ENCODE data around the gene RFX2. TPM values are rescaled to one million over a fixed set of nuclear protein-coding genes. Genes with fewer than 3 reads are reported as not detected.
A peak's percentile ranks its signal among the peaks of the same experiment; 100 is the strongest.
"Not testable (repeated sequence)": the region's sequence is repeated elsewhere in the genome, so short reads cannot be mapped to it uniquely, and the experiment has no call there.

Gene RFX2
- total RNA-seq, 1 donor from 2014 or later, result 3.2 TPM

- Histone ChIP-seq H3K27ac (ENCODE audit: low read depth, low read length) (no peak overlapping the region), H3K79me2 (ENCODE audit: insufficient read depth, low read length) (no peaks in the 10 kb centered on the region), H3K9ac (ENCODE audit: low read length) (no peak overlapping the region), H2AFZ (ENCODE audit: low read depth, low read length) (no peak overlapping the region), H4K20me1 (ENCODE audit: insufficient read depth, low read length) (no peaks in the 10 kb centered on the region), H3K9me3 (ENCODE audit: insufficient read depth, low read depth, low read length) (no peaks in the 10 kb centered on the region), H3K4me3 (ENCODE audit: insufficient read depth, low read depth, low read length) (no peak overlapping the region), H3K36me3 (ENCODE audit: insufficient read depth, low read length) (no peaks in the 10 kb centered on the region), H3K4me1 (ENCODE audit: insufficient read depth, low read length) (no peaks in the 10 kb centered on the region), H3K27me3 (ENCODE audit: insufficient read depth, low read length) (no peaks in the 10 kb centered on the region), H3K4me2 (ENCODE audit: low read length) (no peak overlapping the region)
- Mint-ChIP-seq H3K9me3 (ENCODE audit: unreplicated experiment) (no peaks in the 10 kb centered on the region), H3K27me3 (ENCODE audit: low read depth, unreplicated experiment) (peaks cover 10% of the 10 kb centered on the region), H3K4me3 (ENCODE audit: unreplicated experiment) (no peak overlapping the region), H3K36me3 (ENCODE audit: low read depth, unreplicated experiment) (no peaks in the 10 kb centered on the region), H3K27ac (ENCODE audit: unreplicated experiment) (peak overlapping the region; percentile 21), H3K4me1 (ENCODE audit: low read depth, unreplicated experiment) (peaks cover 10% of the 10 kb centered on the region)
- FAIRE-seq (no peak), DNase-seq (ENCODE audit: low read depth) (no peak)
- no peak for TF ChIP-seq EZH2 (IDR thresholded peaks at IDR 0.05; ENCODE audit: insufficient read depth, low read length)
- TF ChIP-seq, protein P1, sequence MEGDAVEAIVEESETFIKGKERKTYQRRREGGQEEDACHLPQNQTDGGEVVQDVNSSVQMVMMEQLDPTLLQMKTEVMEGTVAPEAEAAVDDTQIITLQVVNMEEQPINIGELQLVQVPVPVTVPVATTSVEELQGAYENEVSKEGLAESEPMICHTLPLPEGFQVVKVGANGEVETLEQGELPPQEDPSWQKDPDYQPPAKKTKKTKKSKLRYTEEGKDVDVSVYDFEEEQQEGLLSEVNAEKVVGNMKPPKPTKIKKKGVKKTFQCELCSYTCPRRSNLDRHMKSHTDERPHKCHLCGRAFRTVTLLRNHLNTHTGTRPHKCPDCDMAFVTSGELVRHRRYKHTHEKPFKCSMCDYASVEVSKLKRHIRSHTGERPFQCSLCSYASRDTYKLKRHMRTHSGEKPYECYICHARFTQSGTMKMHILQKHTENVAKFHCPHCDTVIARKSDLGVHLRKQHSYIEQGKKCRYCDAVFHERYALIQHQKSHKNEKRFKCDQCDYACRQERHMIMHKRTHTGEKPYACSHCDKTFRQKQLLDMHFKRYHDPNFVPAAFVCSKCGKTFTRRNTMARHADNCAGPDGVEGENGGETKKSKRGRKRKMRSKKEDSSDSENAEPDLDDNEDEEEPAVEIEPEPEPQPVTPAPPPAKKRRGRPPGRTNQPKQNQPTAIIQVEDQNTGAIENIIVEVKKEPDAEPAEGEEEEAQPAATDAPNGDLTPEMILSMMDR (IDR thresholded peaks at IDR 0.05; ENCODE audit: insufficient read depth, low read depth, low read length), result no peak
Measured at GRCh38 chr19:6010107-6010506, 100.2 kb downstream of the RFX2 start.

DNA sequence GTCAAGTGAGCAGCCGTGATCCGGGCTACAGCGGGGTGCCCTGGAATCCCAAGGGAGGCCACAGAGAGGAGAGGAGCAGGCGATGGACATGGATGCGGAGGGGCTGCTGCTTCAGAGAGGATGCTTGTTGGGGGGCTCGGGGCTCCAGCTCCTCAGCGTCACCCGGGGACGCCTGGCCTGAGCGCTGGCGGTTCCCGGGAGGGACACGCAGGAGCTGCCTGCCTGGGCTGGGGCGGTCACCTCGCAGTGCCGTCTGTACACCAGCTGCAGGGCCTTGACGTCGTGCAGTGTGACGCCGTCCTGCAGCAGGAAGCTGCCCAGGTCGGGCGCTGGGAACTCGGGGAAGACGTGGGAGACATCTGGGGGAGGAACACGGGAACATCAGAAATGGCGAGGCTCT lies 102.4 kb downstream of the RFX2 start:
- Histone ChIP-seq H3K36me3 (ENCODE audit: insufficient read depth, low read length) (no peaks in the 10 kb centered on the region), H3K4me3 (ENCODE audit: insufficient read depth, low read depth, low read length) (no peak overlapping the region), H3K27ac (ENCODE audit: low read depth, low read length) (no peak overlapping the region), H3K9ac (ENCODE audit: low read length) (no peak overlapping the region), H3K27me3 (ENCODE audit: insufficient read depth, low read length) (no peaks in the 10 kb centered on the region), H3K9me3 (ENCODE audit: insufficient read depth, low read depth, low read length) (no peaks in the 10 kb centered on the region), H3K79me2 (ENCODE audit: insufficient read depth, low read length) (no peaks in the 10 kb centered on the region), H3K4me1 (ENCODE audit: insufficient read depth, low read length) (no peaks in the 10 kb centered on the region), H4K20me1 (ENCODE audit: insufficient read depth, low read length) (no peaks in the 10 kb centered on the region), H3K4me2 (ENCODE audit: low read length) (no peak overlapping the region), H2AFZ (ENCODE audit: low read depth, low read length) (no peak overlapping the region)
- no peak for TF ChIP-seq EZH2 (IDR thresholded peaks at IDR 0.05; ENCODE audit: insufficient read depth, low read length)
- TF ChIP-seq, protein P1 (IDR thresholded peaks at IDR 0.05; ENCODE audit: insufficient read depth, low read depth, low read length), result no peak
- H3K4me3 Mint-ChIP-seq (ENCODE audit: unreplicated experiment), result no peak overlapping the region
- H3K9me3 Mint-ChIP-seq (ENCODE audit: unreplicated experiment), result no peaks in the 10 kb centered on the region
- no peak for FAIRE-seq
- H3K27me3 Mint-ChIP-seq (ENCODE audit: low read depth, unreplicated experiment), result peaks cover 10% of the 10 kb centered on the region
- H3K36me3 Mint-ChIP-seq (ENCODE audit: low read depth, unreplicated experiment), result no peaks in the 10 kb centered on the region
- no peak for DNase-seq (ENCODE audit: low read depth)
- H3K27ac Mint-ChIP-seq (ENCODE audit: unreplicated experiment), result no peak overlapping the region
- H3K4me1 Mint-ChIP-seq (ENCODE audit: low read depth, unreplicated experiment), result peaks cover 5% of the 10 kb centered on the region

- FAIRE-seq (no peak), DNase-seq (ENCODE audit: low read depth) (no peak)
- Histone ChIP-seq H3K36me3 (ENCODE audit: insufficient read depth, low read length) (no peaks in the 10 kb centered on the region), H3K9me3 (ENCODE audit: insufficient read depth, low read depth, low read length) (no peaks in the 10 kb centered on the region), H3K9ac (ENCODE audit: low read length) (no peak overlapping the region), H2AFZ (ENCODE audit: low read depth, low read length) (no peak overlapping the region), H3K4me1 (ENCODE audit: insufficient read depth, low read length) (no peaks in the 10 kb centered on the region), H3K79me2 (ENCODE audit: insufficient read depth, low read length) (no peaks in the 10 kb centered on the region), H3K4me3 (ENCODE audit: insufficient read depth, low read depth, low read length) (no peak overlapping the region), H3K4me2 (ENCODE audit: low read length) (no peak overlapping the region), H4K20me1 (ENCODE audit: insufficient read depth, low read length) (no peaks in the 10 kb centered on the region), H3K27me3 (ENCODE audit: insufficient read depth, low read length) (no peaks in the 10 kb centered on the region), H3K27ac (ENCODE audit: low read depth, low read length) (no peak overlapping the region)
- TF ChIP-seq, protein P1 (IDR thresholded peaks at IDR 0.05; ENCODE audit: insufficient read depth, low read depth, low read length), result no peak
- TF ChIP-seq EZH2 (IDR thresholded peaks at IDR 0.05; ENCODE audit: insufficient read depth, low read length), result no peak
- no peaks in the 10 kb centered on the region for H3K36me3 Mint-ChIP-seq (ENCODE audit: low read depth, unreplicated experiment)
- H3K27ac Mint-ChIP-seq (ENCODE audit: unreplicated experiment), result no peak overlapping the region
- no peaks in the 10 kb centered on the region for H3K9me3 Mint-ChIP-seq (ENCODE audit: unreplicated experiment)
- H3K4me3 Mint-ChIP-seq (ENCODE audit: unreplicated experiment), result no peak overlapping the region
- peaks cover 12% of the 10 kb centered on the region for H3K27me3 Mint-ChIP-seq (ENCODE audit: low read depth, unreplicated experiment)
- peaks cover under 1% of the 10 kb centered on the region for H3K4me1 Mint-ChIP-seq (ENCODE audit: low read depth, unreplicated experiment)
Measured at GRCh38 chr19:6006896-6007295, 103.4 kb downstream of the RFX2 start.

- H3K4me3 Mint-ChIP-seq (ENCODE audit: unreplicated experiment); DNase-seq (ENCODE audit: low read depth); H3K27me3 ChIP-seq (ENCODE audit: insufficient read depth, low read length); H3K9me3 Mint-ChIP-seq (ENCODE audit: unreplicated experiment); H3K4me1 Mint-ChIP-seq (ENCODE audit: low read depth, unreplicated experiment); H4K20me1 ChIP-seq (ENCODE audit: insufficient read depth, low read length); H3K36me3 Mint-ChIP-seq (ENCODE audit: low read depth, unreplicated experiment); H3K9me3 ChIP-seq (ENCODE audit: insufficient read depth, low read depth, low read length); H2AFZ ChIP-seq (ENCODE audit: low read depth, low read length); H3K4me3 ChIP-seq (ENCODE audit: insufficient read depth, low read depth, low read length); H3K79me2 ChIP-seq (ENCODE audit: insufficient read depth, low read length); H3K4me2 ChIP-seq (ENCODE audit: low read length); H3K27ac ChIP-seq (ENCODE audit: low read depth, low read length); FAIRE-seq; H3K36me3 ChIP-seq (ENCODE audit: insufficient read depth, low read length); H3K9ac ChIP-seq (ENCODE audit: low read length); H3K4me1 ChIP-seq (ENCODE audit: insufficient read depth, low read length); H3K27ac Mint-ChIP-seq (ENCODE audit: unreplicated experiment): not testable (repeated sequence)
- H3K27me3 Mint-ChIP-seq (ENCODE audit: low read depth, unreplicated experiment), result peaks cover 12% of the 10 kb centered on the region
Measured at GRCh38 chr19:6006070-6006446, 104.2 kb downstream of the RFX2 start.
